Astrocyte (in vitro differentiated cells and primary cell): ENCODE measurements around the gene SLC17A1. TPM values are rescaled to one million over a fixed set of nuclear protein-coding genes. Genes with fewer than 3 reads are reported as not detected.

Source experiments
- DNase-seq: peaks from one replicate; pipeline ENCODE4 v3.0.0-alpha.2; 2010; ENCODE audit warnings: low read depth
- FAIRE-seq: peaks from 2 replicates; lab custom pipeline; 2011; peaks lifted over from hg19 to GRCh38; lab: Jason Lieb, UNC
- H2AFZ ChIP-seq: 2 replicates; pipeline ENCODE4 v1.6.0; 2012; ENCODE audit warnings: low read depth, low read length, inconsistent platforms
- H3K27ac ChIP-seq: 2 replicates; pipeline ENCODE4 v1.5.1; 2011; ENCODE audit warnings: low read depth, low read length, inconsistent platforms
- H3K27me3 ChIP-seq: 2 replicates; pipeline ENCODE4 v1.6.0; 2011; ENCODE audit warnings: low read length, inconsistent platforms; ENCODE audit not compliant: insufficient read depth
- H3K36me3 ChIP-seq: 2 replicates; pipeline ENCODE4 v1.5.1; 2011; ENCODE audit warnings: low read length, inconsistent platforms; ENCODE audit not compliant: insufficient read depth
- H3K4me1 ChIP-seq: 2 replicates; pipeline ENCODE4 v1.5.1; 2011; ENCODE audit warnings: low read length, inconsistent platforms; ENCODE audit not compliant: insufficient read depth
- H3K4me2 ChIP-seq: 2 replicates; pipeline ENCODE4 v1.6.0; 2012; ENCODE audit warnings: low read length, inconsistent platforms
- H3K4me3 ChIP-seq: 2 replicates; pipeline ENCODE4 v1.5.1; 2011; ENCODE audit warnings: low read depth, mild to moderate bottlenecking, low read length, inconsistent platforms; ENCODE audit not compliant: insufficient read depth
- H3K79me2 ChIP-seq: 2 replicates; pipeline ENCODE4 v1.6.0; 2012; ENCODE audit warnings: mild to moderate bottlenecking, low read length, inconsistent platforms; ENCODE audit not compliant: insufficient read depth
- H3K9ac ChIP-seq: 2 replicates; pipeline ENCODE4 v1.6.0; 2012; ENCODE audit warnings: mild to moderate bottlenecking, low read length, inconsistent platforms
- H3K9me3 ChIP-seq: 2 replicates; pipeline ENCODE4 v1.5.1; 2012; ENCODE audit warnings: low read depth, mild to moderate bottlenecking, low read length, inconsistent platforms; ENCODE audit not compliant: insufficient read depth
- H4K20me1 ChIP-seq: 2 replicates; pipeline ENCODE4 v1.6.0; 2012; ENCODE audit warnings: low read length, inconsistent platforms; ENCODE audit not compliant: insufficient read depth
- H3K27ac Mint-ChIP-seq: one replicate; pipeline ENCODE4 v1.8.0; 2021; ENCODE audit warnings: mild to moderate bottlenecking, mixed read lengths; ENCODE audit not compliant: unreplicated experiment
- H3K27me3 Mint-ChIP-seq: one replicate; pipeline ENCODE4 v1.8.0; 2021; ENCODE audit warnings: low read depth, mixed read lengths; ENCODE audit not compliant: unreplicated experiment
- H3K36me3 Mint-ChIP-seq: one replicate; pipeline ENCODE4 v1.8.0; 2021; ENCODE audit warnings: low read depth, mixed read lengths; ENCODE audit not compliant: unreplicated experiment
- H3K4me1 Mint-ChIP-seq: one replicate; pipeline ENCODE4 v1.8.0; 2021; ENCODE audit warnings: low read depth, mixed read lengths; ENCODE audit not compliant: unreplicated experiment
- H3K4me3 Mint-ChIP-seq: one replicate; pipeline ENCODE4 v1.8.0; 2021; ENCODE audit warnings: mild to moderate bottlenecking, moderate library complexity, mixed read lengths; ENCODE audit not compliant: unreplicated experiment
- H3K9me3 Mint-ChIP-seq: one replicate; pipeline ENCODE4 v1.8.0; 2021; ENCODE audit warnings: mild to moderate bottlenecking, mixed read lengths; ENCODE audit not compliant: unreplicated experiment
- EZH2 ChIP-seq: IDR thresholded peaks from 2 replicates; pipeline ENCODE4 v1.6.1; 2012; ENCODE audit warnings: mild to moderate bottlenecking, low read length, inconsistent platforms; ENCODE audit not compliant: insufficient read depth
- total RNA-seq: library from RNA; stranded (reverse); gene quantifications from 2 replicates; pipeline ENCODE4 v1.2.1, GENCODE V29; 2021
- TF ChIP-seq, protein P1 (sequence below): IDR thresholded peaks from 2 replicates; pipeline ENCODE4 v1.5.1; 2011; ENCODE audit warnings: low read depth, mild to moderate bottlenecking, inconsistent platforms, low read length, moderate library complexity; ENCODE audit not compliant: insufficient read depth

SLC17A1 gene
- total RNA-seq, 1 donor from 2014 or later = not detected

DNA sequence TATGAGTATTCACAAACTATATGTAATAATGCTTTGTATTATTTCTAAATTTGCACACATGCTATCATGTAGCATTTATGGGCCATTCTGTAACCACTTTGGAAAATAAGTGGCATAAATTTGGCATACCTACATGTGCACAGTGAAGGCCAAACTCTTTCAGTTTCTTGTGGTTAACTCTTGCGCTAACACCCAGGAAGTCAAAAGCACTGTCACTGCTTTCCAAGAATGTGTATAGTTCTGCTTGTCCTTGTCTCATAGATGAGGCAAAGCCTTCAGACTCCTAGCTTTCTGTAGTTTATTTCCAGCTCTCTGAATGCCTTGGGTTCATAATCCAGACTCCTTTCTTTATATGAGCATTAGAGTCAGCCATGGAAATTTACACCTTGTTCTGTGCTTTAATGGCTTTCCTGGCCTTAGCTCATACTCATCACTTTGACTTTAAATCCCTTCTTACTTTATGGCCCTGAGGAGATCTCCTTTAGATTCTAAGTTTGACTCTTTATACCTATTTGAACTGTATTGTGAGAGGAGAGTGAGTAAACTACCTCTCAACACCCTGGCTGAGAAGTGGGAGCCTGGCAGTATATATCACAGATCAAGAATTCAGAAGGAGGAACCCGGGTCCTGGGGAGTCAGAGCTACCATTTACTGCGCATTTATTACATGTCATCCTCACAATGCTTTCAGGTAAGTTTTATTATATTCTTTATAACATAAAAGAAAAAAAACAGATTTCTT lies 43.1 kb upstream of the SLC17A1 start:
- no peaks in the 10 kb centered on the region for H3K9me3 ChIP-seq
- no peak overlapping the region for H2AFZ ChIP-seq
- no peaks in the 10 kb centered on the region for H4K20me1 ChIP-seq
- H3K4me3 Mint-ChIP-seq = no peak overlapping the region
- peaks cover 1% of the 10 kb centered on the region for H3K4me1 Mint-ChIP-seq
- no peaks in the 10 kb centered on the region for H3K36me3 ChIP-seq
- DNase-seq (no peak), FAIRE-seq (no peak)
- no peak overlapping the region for H3K4me2 ChIP-seq
- no peaks in the 10 kb centered on the region for H3K27me3 ChIP-seq
- H3K27ac ChIP-seq = no peak overlapping the region
- H3K27ac Mint-ChIP-seq = no peak overlapping the region
- H3K9ac ChIP-seq = no peak overlapping the region
- no peaks in the 10 kb centered on the region for H3K4me1 ChIP-seq
- no peak overlapping the region for H3K4me3 ChIP-seq
- H3K79me2 ChIP-seq = no peaks in the 10 kb centered on the region
- no peaks in the 10 kb centered on the region for H3K36me3 Mint-ChIP-seq
- no peaks in the 10 kb centered on the region for H3K9me3 Mint-ChIP-seq
- peaks cover 10% of the 10 kb centered on the region for H3K27me3 Mint-ChIP-seq
- TF ChIP-seq, protein P1, sequence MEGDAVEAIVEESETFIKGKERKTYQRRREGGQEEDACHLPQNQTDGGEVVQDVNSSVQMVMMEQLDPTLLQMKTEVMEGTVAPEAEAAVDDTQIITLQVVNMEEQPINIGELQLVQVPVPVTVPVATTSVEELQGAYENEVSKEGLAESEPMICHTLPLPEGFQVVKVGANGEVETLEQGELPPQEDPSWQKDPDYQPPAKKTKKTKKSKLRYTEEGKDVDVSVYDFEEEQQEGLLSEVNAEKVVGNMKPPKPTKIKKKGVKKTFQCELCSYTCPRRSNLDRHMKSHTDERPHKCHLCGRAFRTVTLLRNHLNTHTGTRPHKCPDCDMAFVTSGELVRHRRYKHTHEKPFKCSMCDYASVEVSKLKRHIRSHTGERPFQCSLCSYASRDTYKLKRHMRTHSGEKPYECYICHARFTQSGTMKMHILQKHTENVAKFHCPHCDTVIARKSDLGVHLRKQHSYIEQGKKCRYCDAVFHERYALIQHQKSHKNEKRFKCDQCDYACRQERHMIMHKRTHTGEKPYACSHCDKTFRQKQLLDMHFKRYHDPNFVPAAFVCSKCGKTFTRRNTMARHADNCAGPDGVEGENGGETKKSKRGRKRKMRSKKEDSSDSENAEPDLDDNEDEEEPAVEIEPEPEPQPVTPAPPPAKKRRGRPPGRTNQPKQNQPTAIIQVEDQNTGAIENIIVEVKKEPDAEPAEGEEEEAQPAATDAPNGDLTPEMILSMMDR = no peak

DNA sequence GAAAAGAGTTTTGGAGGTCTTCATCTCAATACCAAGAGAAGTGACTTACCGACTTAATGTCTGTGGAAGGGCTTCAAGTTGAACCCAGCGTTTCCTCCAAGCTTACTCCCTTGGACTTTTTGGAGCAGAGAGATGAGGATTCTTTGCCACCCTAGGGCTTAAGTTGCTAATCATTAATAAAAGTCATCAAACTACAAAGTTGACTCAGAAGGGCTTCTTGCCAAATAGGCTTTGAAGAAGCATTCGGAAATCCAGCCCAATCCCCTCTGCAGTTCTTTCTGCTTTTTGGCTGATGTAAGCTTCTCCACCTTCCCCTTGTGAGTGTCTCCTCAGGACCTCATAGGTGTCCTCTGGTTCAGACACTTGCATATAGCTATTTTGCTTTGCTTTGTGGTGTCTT lies 42.3 kb upstream of the SLC17A1 start, which contains the start of gene SLC17A3:
SLC17A3 (minus strand) TSS at position 126 of the 400 bp plus-strand sequence. CDS start 5,856 bp downstream, outside the sequence.
- Mint-ChIP-seq H3K4me1 (peaks cover 1% of the 10 kb centered on the region), H3K9me3 (no peaks in the 10 kb centered on the region), H3K36me3 (no peaks in the 10 kb centered on the region), H3K27ac (no peak within 1 kb of the TSS), H3K27me3 (peaks cover 10% of the 10 kb centered on the region), H3K4me3 (no peak within 1 kb of the TSS)
- H3K9me3 ChIP-seq = no peaks in the 10 kb centered on the region
- no peak for TF ChIP-seq EZH2
- TF ChIP-seq, protein P1 = no peak
- H3K27ac ChIP-seq = no peak within 1 kb of the TSS
- FAIRE-seq (no peak), DNase-seq (no peak)
- H3K4me3 ChIP-seq = no peak within 1 kb of the TSS
- no peaks in the 10 kb centered on the region for H4K20me1 ChIP-seq
- H3K36me3 ChIP-seq = no peaks in the 10 kb centered on the region
- H3K4me1 ChIP-seq = no peaks in the 10 kb centered on the region
- no peaks in the 10 kb centered on the region for H3K79me2 ChIP-seq
- no peak within 1 kb of the TSS for H3K4me2 ChIP-seq
- H3K27me3 ChIP-seq = no peaks in the 10 kb centered on the region
- no peak within 1 kb of the TSS for H2AFZ ChIP-seq
- H3K9ac ChIP-seq = no peak within 1 kb of the TSS

DNA sequence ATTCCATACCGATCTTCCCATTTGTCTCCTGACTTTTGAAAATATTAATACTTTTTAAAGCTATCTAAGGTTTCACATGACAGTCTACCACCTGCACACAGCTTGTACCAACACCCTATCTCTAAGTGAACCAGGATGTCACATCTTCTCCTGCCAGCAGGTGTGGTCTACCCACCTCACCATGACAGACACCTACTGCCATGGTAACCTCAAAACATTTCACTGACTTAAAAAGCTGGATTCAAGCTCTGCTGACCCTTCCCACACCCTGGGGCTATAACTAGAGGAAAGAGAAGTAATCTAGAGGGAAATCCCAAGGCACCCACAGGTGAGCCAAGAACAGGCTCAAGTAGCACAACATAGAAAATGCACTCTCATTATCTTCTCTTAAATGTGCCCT lies 41.0 kb upstream of the SLC17A1 start:
- Histone ChIP-seq H3K79me2 (no peaks in the 10 kb centered on the region), H3K4me1 (no peaks in the 10 kb centered on the region), H3K4me2 (no peak overlapping the region), H2AFZ (no peak overlapping the region), H3K9me3 (no peaks in the 10 kb centered on the region), H4K20me1 (no peaks in the 10 kb centered on the region), H3K9ac (no peak overlapping the region), H3K27me3 (no peaks in the 10 kb centered on the region), H3K4me3 (no peak overlapping the region), H3K36me3 (no peaks in the 10 kb centered on the region), H3K27ac (no peak overlapping the region)
- no peak overlapping the region for H3K27ac Mint-ChIP-seq
- H3K27me3 Mint-ChIP-seq = peaks cover 8% of the 10 kb centered on the region
- no peaks in the 10 kb centered on the region for H3K36me3 Mint-ChIP-seq
- no peak for FAIRE-seq
- H3K4me1 Mint-ChIP-seq = peaks cover 1% of the 10 kb centered on the region
- no peak overlapping the region for H3K4me3 Mint-ChIP-seq
- TF ChIP-seq EZH2 = no peak
- TF ChIP-seq, protein P1 = no peak
- H3K9me3 Mint-ChIP-seq = no peaks in the 10 kb centered on the region
- DNase-seq = no peak
